HG02981 (cell line): Measurements from ENCODE around the gene GLIS2.

Experiments
- ATAC-seq: cut with Tn5 transposase; IDR thresholded peaks from one replicate; pipeline ENCODE4 v1.9.1; 2021; ENCODE audit warnings: mild to moderate bottlenecking, moderate library complexity; ENCODE audit not compliant: unreplicated experiment

The GLIS2 gene

GRCh38 chr16:4319454-4320421 lies 3.9 kb downstream of the GLIS2 start:
- ATAC-seq: no peak

- ATAC-seq: no peak
Observed at GRCh38 chr16:4320571-4321137, 4.8 kb downstream of the GLIS2 start.

- no peak for ATAC-seq
Observed at GRCh38 chr16:4321286-4322120, 5.6 kb downstream of the GLIS2 start.

GRCh38 chr16:4322121-4323052 lies 6.5 kb downstream of the GLIS2 start:
- no peak for ATAC-seq

GRCh38 chr16:4323071-4323844 lies 7.4 kb downstream of the GLIS2 start:
- no peak for ATAC-seq

GRCh38 chr16:4323845-4324488 lies 8.1 kb downstream of the GLIS2 start:
- no peak for ATAC-seq

- ATAC-seq: no peak
Observed at GRCh38 chr16:4324492-4325252, 8.8 kb downstream of the GLIS2 start.

- ATAC-seq: no peak
Observed at GRCh38 chr16:4325253-4325758, 9.4 kb downstream of the GLIS2 start.

- ATAC-seq: no peak
Observed at GRCh38 chr16:4327386-4328045, 11.6 kb downstream of the GLIS2 start.

- no peak for ATAC-seq
Observed at GRCh38 chr16:4328046-4328781, 12.3 kb downstream of the GLIS2 start.

- ATAC-seq: no peak
Observed at GRCh38 chr16:4328782-4329775, 13.2 kb downstream of the GLIS2 start.

- ATAC-seq: no peak
Observed at GRCh38 chr16:4330277-4330874, 14.5 kb downstream of the GLIS2 start.

GRCh38 chr16:4332083-4332482 lies 16.2 kb downstream of the GLIS2 start:
- ATAC-seq: no peak

- no peak for ATAC-seq
Observed at GRCh38 chr16:4332623-4333307, 16.9 kb downstream of the GLIS2 start.

GRCh38 chr16:4333308-4333638 lies 17.4 kb downstream of the GLIS2 start:
- ATAC-seq: no peak
